HUDEP-2 (cell line): Measurements from ENCODE around the gene SLC26A2.
A peak's percentile ranks its signal among the peaks of the same experiment; 100 is the strongest.

Experiments used
- DNase-seq, 76 experiments: peaks; one replicate each; lab custom pipeline; 2025; ENCODE audit not compliant: unreplicated experiment in 76 of 76; lab: John Stamatoyannopoulos, UW

SLC26A2 gene

DNA sequence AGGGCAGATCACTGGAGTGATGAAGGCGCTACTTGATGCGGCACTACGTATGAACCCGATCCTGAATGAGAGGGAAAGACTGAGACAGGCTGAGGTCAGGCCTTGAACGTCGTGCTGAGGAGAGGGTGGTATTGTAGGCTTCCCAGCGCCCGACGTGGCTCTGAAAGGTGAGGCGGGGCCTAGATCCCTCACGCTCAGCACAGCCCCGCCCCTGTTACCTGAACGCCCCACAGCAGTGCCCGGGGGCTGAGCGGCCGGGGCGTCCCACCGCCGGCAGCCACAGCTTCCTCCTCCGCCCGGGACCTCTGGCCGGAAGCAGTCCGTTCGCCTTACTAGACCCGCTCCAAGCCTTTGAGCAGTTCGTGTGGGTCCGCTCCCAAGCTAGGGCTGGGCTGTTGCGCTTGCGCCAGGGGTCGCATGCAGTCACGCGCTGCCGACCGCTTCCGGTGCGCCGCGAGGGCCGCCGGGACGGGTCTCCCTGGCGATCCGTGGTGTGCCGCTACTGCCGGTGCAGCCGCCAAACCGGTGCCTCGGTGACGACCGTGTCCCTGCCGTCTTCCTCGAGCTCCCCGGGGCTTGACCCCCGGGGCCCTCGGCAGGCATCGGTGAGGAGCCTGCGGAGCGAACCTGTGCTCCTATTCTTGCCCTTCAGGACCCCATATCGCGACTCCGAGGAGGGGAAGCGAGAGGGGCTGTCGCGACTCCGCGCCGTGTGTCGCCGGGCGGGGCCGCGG lies 39.9 kb downstream of the SLC26A2 start, which contains the start of the genes HMGXB3 and TIGD6:
Gene HMGXB3 (plus strand): TSS at position 484 of the 734 bp plus-strand sequence. CDS start 4,114 bp downstream, outside the sequence.
Gene TIGD6 (minus strand): TSS at position 399 of the 734 bp plus-strand sequence. CDS start 4,306 bp downstream, outside the sequence.
- peak in 75 of 76 experiments; percentile 8 to 92 (median 83) for DNase-seq

DNA sequence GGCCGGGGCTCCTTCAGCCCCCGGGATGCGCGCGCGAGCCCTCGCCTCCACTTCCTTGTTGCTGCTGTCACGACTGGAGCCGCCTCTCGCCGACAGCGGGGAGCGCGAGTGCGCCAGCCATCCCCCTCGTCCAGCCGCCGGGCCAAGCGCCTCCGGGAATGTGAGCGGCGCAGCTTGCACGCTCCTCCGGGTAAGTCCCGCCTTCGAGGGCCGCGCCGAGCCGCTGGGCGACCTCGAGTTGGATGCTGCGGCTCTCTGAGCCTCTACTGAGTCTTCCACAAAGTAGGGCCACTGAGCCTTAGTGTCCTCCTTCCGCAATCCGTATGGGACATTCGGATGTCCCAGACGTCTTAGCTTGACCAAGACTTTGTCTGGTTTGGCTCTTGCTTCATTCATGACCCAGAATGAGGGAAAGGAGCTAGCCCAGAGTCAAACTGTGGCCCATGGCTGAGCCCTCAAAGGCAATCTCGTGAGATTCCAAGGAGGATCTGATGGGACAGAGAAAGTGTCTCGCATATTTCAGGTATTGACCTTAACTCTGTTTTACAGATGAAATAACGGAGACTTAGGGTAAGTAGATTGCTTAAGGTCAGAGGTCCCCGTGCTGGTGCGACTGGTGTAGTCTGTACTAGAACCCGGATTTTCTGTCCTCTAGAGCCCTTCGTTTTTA lies 40.6 kb downstream of the SLC26A2 start:
- peak in 33 of 76 experiments; percentile 8 to 52 (median 29) for DNase-seq

DNA sequence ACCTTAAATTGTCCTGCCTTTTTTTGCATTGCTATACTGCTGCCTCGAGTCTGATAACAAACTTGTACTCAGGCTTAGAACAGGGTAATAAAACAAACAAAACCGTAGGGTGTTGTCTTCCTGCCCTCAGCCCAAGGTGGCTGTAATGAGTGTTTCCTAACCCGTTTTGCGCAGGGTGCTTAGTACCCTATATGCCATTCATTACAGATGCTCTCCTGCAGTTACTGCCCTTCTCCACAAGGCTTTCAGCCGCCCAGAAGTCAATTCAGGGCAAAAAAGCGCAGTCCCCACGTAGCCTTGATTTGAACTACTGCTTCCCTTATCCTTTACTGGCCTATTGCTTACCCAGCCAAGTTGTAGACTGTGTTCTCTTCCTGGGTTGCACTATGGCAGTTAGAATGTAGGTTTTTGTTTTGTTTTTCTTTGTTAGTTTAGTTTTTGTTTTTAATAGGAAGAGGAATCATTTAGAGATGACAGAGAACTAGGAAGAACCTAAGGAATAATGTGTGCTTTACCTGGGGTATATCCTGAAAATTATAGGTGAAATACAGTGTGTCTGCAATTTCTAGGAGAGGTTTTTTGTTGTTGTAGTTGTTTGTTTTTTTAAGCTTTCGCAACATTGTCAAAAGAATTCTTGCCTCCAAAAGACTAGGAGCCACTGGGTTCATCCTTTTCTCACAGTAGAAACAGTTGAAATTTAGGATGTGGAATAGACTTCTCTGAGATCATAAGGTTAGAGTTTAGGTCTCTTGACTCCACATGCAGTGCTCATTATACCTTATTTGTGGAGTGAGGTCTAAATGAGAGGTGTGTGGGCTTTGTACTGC lies 41.3 kb downstream of the SLC26A2 start:
- DNase-seq, result peak in 69 of 76 experiments; percentile 6 to 80 (median 49)

DNA sequence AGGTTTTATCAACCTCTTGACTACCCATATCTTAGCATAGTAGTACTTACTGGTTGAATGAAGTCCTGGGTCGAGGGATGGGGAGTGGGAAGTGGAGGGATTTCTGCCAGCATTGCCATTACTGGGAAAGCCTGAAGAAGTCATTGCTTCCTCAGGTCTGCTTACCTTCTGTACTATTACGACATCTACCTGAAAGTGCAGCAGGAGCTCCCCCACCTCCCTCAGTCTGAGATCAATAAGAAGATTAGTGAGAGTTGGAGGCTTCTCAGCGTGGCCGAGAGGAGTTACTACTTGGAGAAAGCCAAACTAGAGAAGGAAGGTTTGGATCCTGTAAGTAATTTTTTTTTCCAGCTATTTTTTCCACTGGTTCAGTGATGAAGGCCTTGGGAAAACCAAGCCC lies 45.8 kb downstream of the SLC26A2 start:
- DNase-seq, result no peak

DNA sequence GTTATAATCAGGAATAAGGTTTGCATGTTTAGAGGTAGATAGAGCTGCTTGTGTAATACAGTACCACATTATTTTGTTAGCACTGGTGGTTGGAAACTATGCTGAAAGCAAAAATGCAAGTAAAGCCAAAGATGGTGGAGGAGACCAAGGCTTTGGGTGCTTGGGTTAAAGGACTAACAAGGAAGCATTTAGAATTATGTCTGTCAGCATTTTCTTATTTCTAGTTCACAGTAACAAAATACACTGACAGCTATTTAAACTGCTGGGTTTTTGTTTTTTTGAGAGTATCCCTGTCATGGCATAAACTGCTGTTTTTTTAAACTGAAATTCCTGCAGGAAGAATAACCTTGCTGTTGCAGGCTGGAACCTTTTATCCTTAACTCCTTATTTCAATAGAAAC lies 46.5 kb downstream of the SLC26A2 start:
- no peak for DNase-seq

DNA sequence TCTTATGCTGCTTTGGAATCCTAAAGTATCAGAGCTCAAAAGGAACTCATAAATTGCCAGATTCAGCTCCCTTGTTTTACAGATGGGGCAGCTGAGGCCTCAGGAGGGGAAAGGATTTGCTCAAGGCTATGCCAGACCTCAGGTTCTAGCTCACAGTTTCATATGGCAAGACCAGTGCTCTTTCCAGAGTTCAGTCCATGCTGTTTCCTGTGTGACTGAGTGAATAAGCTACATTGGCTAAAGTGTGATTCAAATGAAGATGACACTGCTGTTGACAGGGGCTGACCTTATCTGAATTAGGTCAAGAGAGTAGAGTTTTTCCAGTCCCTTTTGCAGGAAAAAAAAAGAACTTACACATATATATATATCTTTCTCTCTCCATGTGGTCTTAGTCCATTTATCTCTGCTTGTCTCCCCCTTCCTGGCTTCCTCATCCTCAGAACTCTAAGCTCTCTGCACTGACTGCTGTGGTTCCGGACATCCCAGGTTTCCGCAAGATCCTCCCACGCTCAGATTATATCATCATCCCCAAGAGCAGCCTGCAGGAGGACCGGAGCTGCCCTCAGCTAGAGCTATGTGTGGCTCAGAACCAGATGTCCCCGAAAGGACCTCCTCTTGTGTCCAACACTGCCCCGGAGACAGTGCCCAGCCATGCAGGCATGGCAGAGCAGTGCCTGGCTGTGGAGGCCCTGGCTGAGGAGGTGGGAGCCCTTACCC lies 49.3 kb downstream of the SLC26A2 start:
- DNase-seq, result no peak

DNA sequence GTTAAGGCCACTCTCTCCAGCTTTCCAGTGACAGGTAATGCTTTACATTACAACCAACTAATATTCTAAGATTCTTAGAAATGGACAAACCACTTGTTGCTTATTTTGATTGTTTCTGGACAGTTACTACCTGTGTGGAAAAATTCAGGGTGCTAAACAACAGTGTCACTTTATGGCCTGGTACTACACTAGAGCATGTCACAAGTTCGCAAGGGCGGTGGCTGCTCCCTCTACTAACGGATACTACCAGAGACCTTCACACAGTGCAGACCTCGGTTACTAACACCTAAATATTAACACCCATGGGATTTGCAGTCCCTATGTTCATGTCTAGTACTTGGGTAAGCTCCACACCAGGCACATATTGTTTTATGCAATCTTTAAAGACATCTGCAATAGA lies 53.4 kb downstream of the SLC26A2 start:
- DNase-seq, result no peak

DNA sequence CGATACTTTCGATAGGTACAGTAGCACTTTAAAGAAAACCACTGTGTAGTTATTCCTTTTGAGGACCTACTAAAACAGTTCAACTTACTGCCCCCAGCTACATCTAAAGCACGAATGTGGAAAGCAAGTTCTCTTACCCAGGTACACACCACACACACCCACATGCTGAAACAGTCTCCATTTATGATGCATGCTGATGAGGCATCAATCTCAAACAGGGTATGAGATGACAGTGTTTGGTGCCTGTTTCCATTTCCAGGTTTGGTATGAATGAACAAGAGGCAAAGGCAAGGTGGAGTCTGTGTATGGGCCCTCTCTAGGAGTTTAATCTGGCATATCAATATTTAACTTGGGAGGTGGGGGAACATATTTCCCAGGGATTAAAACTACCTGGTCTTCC lies 53.9 kb downstream of the SLC26A2 start:
- DNase-seq, result no peak

DNA sequence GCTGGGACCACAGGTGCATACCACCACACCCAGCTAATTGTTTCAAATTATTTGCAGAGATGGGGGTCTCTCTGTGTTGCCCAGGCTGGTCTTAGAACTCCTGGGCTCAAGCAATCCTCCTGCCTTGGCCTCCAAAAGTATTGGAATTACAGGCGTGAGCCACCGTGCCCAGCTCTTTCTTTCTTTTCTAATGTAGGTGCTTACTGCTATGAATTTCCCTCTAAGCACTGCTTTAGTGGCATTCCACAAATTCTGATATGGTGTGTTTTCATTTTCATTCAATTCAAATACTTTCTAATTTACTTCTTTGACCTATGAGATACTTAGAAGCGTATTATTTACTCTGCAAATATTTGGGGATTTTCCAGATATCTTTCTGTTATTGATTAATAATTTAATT lies 54.9 kb downstream of the SLC26A2 start:
- no peak for DNase-seq

DNA sequence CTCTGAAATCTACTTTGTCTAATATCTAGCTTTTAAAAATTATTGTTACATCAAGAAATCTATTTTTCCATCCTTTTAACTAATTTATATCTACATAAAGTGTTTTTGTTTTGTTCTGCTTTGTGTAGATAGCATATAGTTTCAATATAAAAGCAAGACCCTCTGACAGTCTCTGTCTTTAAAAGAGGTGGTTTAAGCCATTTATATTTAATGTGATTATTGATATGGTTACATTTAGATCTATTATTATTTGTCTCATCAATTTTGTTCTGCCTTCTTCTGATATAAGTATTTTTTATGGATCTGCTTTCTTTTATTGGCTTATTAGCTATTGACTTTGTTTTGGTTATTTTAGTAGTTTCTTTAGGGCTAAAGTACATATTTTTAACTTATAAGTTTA lies 56.0 kb downstream of the SLC26A2 start:
- no peak for DNase-seq

DNA sequence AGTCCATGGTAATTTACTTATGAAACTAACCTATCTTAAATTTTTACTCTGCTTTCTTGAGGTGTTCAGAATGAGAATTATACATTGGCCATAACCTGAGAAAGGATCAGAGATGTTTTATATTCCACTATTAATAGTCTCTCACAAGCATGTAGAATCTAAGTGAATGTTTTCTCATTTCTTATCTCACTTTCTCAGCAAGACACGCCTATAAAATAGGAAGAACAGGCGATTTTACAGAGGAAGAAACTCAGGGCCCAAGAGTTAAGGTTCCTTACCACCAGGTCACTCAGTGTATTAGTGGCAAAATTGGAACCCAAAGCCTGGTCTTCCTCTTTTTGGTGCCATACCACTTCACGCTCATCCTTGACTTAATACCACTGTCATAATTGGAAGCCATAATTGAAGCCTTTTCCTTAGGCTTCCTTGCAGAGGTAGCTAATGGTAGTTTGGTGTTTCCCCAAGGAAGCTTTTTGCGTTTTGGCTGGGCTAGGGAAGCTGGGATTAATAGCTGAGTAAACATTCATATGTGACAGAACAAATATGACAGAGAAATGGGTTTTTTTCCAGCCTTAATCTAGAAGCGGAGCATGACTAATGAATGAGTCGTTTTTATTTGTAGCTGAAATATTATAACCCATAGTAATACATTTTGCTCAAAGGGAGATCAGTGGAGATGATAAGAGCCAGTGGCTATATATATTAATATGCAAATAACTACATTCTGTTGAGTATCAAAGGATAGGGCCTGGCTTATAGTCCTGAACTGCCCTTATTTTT lies 56.9 kb downstream of the SLC26A2 start:
- DNase-seq, result peak in 13 of 76 experiments; percentile 4 to 52 (median 19)

DNA sequence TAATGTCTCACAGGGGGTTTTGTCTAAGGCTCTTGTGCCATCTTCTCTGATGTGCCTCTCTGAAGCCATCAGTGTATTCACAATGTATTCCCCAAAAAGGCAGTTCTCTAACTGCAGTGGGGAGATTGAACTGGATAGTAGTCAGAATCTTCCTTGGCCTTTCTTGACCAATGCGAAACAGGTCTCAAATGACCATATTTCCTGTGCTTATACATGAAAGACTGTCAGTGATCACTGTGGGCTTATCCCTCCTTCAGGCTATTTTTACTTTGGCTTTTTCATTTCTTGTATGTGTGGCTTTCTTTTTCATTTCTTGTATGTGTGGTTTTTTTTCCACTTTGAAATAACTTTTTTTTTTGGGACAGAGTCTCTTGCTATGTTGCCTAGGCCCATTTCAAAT lies 59.7 kb downstream of the SLC26A2 start:
- no peak for DNase-seq

DNA sequence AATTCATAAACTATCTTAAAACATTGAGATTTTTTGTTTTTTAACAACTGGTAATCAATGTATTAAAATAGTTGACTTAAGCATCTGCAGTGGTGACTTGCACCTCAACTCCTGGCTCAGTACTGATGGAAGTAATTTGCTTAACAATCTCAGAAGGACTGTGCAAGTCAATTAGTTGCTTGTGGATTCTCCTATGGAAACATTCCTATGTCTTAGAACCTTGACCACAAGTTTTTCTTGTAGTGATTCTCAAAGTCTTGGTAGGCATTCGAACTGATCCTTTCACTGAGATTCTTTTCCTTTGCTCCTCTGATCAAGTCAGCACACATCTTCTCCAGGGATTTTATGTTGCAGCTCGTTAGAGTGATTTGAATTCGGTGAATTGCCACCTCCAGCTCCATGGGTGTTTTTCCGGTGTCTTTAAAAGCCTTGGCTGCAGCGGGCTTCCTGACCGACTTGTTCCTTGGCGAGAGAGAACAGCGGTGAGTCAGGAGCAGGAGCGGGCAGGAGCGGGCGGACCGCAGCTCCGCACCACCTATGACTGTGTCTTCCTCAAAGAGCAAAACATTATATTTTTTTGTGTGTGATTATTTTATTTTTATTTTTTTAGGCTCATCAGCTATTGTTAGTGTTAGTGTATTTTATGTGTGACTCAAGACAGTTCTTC lies 61.1 kb downstream of the SLC26A2 start:
- no peak for DNase-seq

DNA sequence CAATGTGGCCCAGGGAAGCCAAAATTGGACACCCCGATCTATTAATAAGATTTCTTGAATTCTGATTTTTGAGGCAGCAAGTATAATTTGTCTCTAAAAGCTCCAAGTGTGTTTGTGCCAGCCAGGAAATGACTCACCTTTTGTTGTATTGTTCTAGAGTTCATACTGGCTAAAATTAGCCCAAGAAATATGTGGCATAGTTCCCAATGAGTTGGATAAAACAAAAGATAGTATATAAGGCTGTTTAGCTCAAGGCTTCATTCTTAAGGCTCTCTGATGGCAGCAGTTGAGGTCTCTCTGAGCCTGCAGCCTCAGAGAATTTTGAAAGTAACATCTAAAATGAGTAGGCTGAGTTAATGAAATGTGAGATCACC lies 61.6 kb downstream of the SLC26A2 start:
- DNase-seq, result peak in 1 of 76 experiments; percentile 10

DNA sequence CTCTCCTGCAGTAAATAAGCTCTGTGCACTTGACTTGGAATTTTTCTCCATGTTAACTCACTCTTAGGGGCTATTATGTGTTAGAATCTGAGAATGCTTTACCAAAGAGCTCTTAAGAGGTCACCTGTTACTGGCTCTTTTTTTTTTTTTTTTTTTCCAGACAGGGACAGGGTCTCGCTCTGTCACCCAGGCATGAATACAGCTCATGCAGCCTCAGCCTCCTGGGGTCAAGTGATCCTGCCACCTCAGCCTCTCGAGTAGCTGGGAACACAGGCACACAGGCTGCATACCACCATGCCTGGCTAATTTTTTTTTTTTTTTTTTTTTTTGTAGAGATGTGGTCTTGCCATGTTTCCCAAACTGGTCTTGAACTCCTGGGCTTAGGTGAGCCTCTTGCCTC lies 62.1 kb downstream of the SLC26A2 start:
- DNase-seq, result no peak

DNA sequence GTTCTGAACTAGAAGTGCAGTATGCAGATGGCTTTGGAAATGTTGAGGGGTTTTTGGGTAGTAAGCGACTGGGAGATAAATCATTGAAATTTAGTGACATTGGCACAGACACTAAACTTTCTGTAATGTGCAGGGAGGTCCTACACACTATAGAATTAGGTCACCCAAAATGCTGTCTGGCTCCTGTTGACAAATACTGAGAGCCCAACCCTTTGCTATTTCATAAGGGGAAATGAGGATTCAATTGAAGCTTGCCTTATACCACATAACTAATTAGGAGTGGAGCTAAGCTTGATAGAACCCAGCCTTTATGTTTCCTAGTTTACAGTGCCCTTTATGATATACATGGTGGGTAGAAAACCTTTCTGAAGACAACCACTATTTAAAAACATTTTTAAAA lies 62.6 kb downstream of the SLC26A2 start:
- DNase-seq, result no peak

DNA sequence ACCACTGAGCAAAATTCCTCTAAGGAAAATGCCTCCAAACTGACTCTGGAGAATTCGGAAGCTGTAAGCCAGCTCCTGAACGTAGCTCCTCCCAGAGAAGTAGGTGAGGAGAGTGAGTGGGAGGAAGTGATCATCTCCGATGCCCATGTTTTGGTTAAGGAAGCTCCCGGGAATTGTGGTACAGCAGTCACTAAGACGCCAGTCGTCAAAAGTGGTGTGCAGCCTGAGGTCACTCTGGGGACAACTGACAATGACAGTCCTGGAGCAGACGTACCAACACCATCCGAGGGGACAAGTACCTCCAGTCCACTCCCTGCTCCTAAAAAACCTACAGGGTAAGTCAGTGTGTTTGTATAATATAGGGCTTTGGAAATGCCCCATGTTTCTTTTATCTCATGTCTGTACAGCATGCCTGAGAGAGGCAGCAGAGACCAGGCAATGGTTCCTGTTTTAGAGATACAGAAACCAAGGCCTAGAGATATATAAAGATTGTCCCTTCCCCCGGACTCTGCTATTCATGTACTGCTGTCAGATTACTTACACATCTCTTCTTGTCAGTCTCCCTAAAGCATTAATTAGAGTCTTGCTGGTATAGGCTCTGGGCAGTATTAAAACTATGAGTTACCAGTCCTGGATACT lies 63.9 kb downstream of the SLC26A2 start:
- peak in 29 of 76 experiments; percentile 7 to 67 (median 29) for DNase-seq

DNA sequence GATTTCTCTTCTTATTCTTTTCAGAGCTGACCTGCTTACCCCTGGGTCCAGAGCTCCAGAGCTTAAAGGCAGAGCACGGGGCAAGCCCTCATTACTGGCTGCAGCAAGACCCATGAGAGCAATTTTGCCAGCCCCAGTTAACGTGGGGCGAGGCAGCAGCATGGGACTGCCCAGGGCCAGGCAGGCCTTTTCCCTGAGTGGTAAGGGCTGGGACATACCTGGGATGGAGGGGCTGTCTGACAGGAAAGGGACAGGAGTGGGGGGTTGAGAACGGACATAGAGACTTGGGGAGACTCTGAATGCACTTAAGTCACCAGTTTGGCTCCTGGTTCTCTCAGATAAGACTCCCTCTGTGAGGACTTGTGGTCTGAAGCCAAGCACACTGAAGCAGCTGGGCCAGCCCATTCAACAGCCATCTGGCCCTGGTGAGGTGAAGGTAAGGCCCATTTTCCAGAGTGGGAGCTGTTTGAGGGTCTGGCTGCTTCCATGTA lies 66.2 kb downstream of the SLC26A2 start:
- DNase-seq, result peak in 75 of 76 experiments; percentile 9 to 89 (median 67)
